ENCODE results near the gene PERP. TPM values are rescaled to one million over a fixed set of nuclear protein-coding genes. Genes with fewer than 3 reads are reported as not detected.

Gene PERP
- total RNA-seq, 4 donors from 2014 or later: 715 to 1,965 (median 1,827) TPM

- no peaks in the 10 kb centered on the region for H3K27me3 ChIP-seq
- H3K4me1 ChIP-seq: no peaks in the 10 kb centered on the region
- no peak overlapping the region for H3K4me3 ChIP-seq
- WGBS: 62% methylated on average over 3 of the region's 3 CpGs
- no peaks in the 10 kb centered on the region for H3K9me3 ChIP-seq
- H3K36me3 ChIP-seq: no peaks in the 10 kb centered on the region
- no peak for DNase-seq (ENCODE audit: low spot score in 2 of 2)
- no peak overlapping the region for H3K27ac ChIP-seq
- TF ChIP-seq EP300 (IDR thresholded peaks at IDR 0.05) (no peak), POLR2AphosphoS5 (IDR thresholded peaks at IDR 0.05) (no peak), POLR2A (IDR thresholded peaks at IDR 0.05) (no peak)
- TF ChIP-seq, protein P1, sequence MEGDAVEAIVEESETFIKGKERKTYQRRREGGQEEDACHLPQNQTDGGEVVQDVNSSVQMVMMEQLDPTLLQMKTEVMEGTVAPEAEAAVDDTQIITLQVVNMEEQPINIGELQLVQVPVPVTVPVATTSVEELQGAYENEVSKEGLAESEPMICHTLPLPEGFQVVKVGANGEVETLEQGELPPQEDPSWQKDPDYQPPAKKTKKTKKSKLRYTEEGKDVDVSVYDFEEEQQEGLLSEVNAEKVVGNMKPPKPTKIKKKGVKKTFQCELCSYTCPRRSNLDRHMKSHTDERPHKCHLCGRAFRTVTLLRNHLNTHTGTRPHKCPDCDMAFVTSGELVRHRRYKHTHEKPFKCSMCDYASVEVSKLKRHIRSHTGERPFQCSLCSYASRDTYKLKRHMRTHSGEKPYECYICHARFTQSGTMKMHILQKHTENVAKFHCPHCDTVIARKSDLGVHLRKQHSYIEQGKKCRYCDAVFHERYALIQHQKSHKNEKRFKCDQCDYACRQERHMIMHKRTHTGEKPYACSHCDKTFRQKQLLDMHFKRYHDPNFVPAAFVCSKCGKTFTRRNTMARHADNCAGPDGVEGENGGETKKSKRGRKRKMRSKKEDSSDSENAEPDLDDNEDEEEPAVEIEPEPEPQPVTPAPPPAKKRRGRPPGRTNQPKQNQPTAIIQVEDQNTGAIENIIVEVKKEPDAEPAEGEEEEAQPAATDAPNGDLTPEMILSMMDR (IDR thresholded peaks at IDR 0.05): no peak
Measured at GRCh38 chr6:138116661-138116999, 9.4 kb upstream of the PERP start.

DNA sequence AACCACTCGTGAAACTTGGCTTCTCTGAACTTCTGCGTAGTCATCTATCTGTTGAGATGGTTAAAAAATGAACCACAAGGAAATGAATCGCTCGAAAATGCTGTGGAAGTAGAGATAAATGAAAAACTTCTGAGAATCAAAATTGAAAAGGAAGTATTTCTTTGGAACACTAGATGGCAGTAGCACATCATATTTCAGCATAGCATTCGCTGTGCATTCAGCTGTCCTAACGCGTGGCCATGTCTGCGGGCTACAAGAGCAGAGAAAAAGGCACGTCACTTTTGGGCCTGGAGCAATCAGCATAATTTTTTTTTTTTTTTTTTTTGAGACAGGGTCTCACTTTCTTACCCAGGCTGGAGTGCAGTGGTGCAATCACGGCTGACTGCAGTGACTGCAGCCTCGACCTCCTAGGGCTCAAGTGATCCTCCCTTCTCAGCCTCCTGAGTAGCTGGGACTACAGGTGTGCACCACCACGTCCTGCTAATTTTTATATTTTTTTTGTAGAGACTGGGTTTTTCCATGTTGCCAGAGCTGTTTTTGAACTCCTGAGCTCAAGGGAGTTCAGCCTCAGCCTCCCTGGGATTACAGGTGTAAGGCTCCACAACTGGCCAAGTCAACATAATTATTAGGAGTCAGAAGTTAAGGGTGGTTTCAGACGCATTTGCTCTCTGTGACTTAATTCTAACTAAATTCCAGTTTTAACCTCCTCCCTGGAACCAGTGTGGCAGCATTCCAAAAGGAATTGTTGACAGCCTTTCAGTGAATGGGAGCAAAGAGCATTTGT, 8.8 kb upstream of the PERP start:
- no peak overlapping the region for H3K27ac ChIP-seq
- H3K4me1 ChIP-seq: no peaks in the 10 kb centered on the region
- no peaks in the 10 kb centered on the region for H3K36me3 ChIP-seq
- WGBS: 20% methylated on average over 13 of the region's 13 CpGs
- TF ChIP-seq POLR2A (IDR thresholded peaks at IDR 0.05): no peak
- TF ChIP-seq, protein P1 (IDR thresholded peaks at IDR 0.05): peak; percentile 53 to 87
- DNase-seq (ENCODE audit: low spot score in 2 of 2): peak in 1 of 2 donors; percentile 56
- no peaks in the 10 kb centered on the region for H3K9me3 ChIP-seq
- H3K4me3 ChIP-seq: no peak overlapping the region
- H3K27me3 ChIP-seq: no peaks in the 10 kb centered on the region

- TF ChIP-seq POLR2AphosphoS5 (IDR thresholded peaks at IDR 0.05) (no peak), EP300 (IDR thresholded peaks at IDR 0.05) (no peak), POLR2A (IDR thresholded peaks at IDR 0.05) (no peak)
- TF ChIP-seq, protein P1 (IDR thresholded peaks at IDR 0.05): no peak
- no peaks in the 10 kb centered on the region for H3K36me3 ChIP-seq
- WGBS: 57% methylated on average over 7 of the region's 7 CpGs
- no peak for DNase-seq (ENCODE audit: low spot score in 2 of 2)
- no peaks in the 10 kb centered on the region for H3K27me3 ChIP-seq
- H3K9me3 ChIP-seq: no peaks in the 10 kb centered on the region
- H3K27ac ChIP-seq: no peak overlapping the region
- no peaks in the 10 kb centered on the region for H3K4me1 ChIP-seq
- H3K4me3 ChIP-seq: no peak overlapping the region
Measured at GRCh38 chr6:138115201-138115600, 8.0 kb upstream of the PERP start.

GRCh38 chr6:138113588-138114210, 6.5 kb upstream of the PERP start:
- Histone ChIP-seq H3K36me3 (no peaks in the 10 kb centered on the region), H3K4me3 (no peak overlapping the region), H3K4me1 (peaks cover 6% of the 10 kb centered on the region), H3K27ac (no peak overlapping the region), H3K27me3 (no peaks in the 10 kb centered on the region), H3K9me3 (no peaks in the 10 kb centered on the region)
- 62% methylated on average over 3 of the region's 3 CpGs for WGBS
- no peak for DNase-seq (ENCODE audit: low spot score in 2 of 2)
- TF ChIP-seq, protein P1 (IDR thresholded peaks at IDR 0.05): no peak
- TF ChIP-seq POLR2A (IDR thresholded peaks at IDR 0.05) (no peak), EP300 (IDR thresholded peaks at IDR 0.05) (no peak)

- Histone ChIP-seq H3K9me3 (no peaks in the 10 kb centered on the region), H3K27me3 (no peaks in the 10 kb centered on the region), H3K36me3 (no peaks in the 10 kb centered on the region), H3K27ac (no peak overlapping the region), H3K4me3 (no peak overlapping the region), H3K4me1 (peaks cover 18% of the 10 kb centered on the region)
- TF ChIP-seq POLR2A (IDR thresholded peaks at IDR 0.05) (no peak), EP300 (IDR thresholded peaks at IDR 0.05) (no peak), POLR2AphosphoS5 (IDR thresholded peaks at IDR 0.05) (no peak)
- TF ChIP-seq, protein P1 (IDR thresholded peaks at IDR 0.05): no peak
- WGBS: 79% methylated on average over 3 of the region's 3 CpGs
- no peak for DNase-seq (ENCODE audit: low spot score in 2 of 2)
Measured at GRCh38 chr6:138110229-138110628, 3.0 kb upstream of the PERP start.
